ENCODE results near the gene WDR70.

Gene WDR70

DNA sequence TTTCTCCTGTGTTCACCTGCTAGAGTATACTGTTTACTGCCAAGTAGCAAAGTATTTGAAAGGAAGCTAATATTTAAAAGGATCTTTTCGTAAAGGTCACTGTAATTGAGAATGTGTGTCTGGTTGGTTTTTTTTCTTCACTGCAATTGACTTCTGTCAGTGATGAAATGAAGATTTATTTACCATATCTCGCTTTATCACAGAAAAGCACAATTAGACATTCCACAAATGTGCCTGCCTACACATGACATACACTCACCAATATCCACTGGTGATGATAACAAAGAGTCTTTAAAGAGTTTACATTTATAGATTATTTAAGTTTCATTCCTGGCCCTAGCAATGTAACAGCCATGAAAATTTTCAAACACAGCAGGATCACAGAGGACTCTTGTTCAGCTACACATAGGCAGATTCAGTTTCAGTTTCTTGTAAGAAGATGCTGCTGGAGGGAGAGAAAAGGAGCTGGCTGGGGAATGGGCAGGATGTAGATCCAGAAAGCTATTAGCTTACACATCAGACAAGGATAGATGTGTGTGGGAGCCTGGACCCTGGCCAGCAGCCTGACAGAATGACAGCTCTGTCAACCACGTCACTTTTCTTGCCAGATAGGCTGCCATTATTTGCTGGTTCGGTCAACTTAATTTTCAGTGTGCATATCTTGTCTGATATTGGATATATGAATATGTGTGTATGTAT lies 356.7 kb downstream of the WDR70 start:
- H3K9me3 ChIP-seq (ENCODE audit: low read length): no peaks in the 10 kb centered on the region
- H3K4me3 ChIP-seq (ENCODE audit: low read depth in 1 of 2, low read length in 2 of 2): no peak overlapping the region
- H3K27me3 ChIP-seq (ENCODE audit: control insufficient read depth in 1 of 2, insufficient read depth in 2 of 2, low read length in 2 of 2): no peaks in the 10 kb centered on the region
- H3K27ac ChIP-seq (ENCODE audit: low read depth, low read length): no peak overlapping the region
- H3K9ac ChIP-seq (ENCODE audit: low read length): no peak overlapping the region
- no peaks in the 10 kb centered on the region for H3K36me3 ChIP-seq (ENCODE audit: insufficient read depth, low read length)
- peaks cover 15% of the 10 kb centered on the region for H3K4me1 ChIP-seq (ENCODE audit: insufficient read depth, low read length)

DNA sequence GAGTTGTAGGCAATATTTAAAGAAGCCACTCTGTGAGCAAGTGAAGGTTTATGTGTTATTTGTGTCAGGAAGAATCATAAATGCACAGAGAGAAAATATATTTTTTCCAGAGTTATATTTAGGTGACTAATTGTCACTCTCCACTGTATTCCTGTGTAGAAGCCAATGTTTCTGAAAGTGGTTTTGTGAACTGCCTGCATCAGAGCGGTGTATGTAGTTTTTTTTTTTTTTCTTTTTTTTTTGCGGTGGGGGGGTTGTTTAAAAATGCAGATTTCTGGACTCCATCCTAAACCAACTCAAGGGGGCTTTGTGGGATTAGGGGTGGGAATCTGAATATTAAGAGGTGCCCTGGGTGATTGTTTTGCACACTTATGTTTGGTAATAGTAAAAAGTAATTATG lies 357.3 kb downstream of the WDR70 start:
- H3K27me3 ChIP-seq (ENCODE audit: control insufficient read depth in 1 of 2, insufficient read depth in 2 of 2, low read length in 2 of 2): no peaks in the 10 kb centered on the region
- peaks cover 15% of the 10 kb centered on the region for H3K4me1 ChIP-seq (ENCODE audit: insufficient read depth, low read length)
- no peaks in the 10 kb centered on the region for H3K9me3 ChIP-seq (ENCODE audit: low read length)
- H3K36me3 ChIP-seq (ENCODE audit: insufficient read depth, low read length): no peaks in the 10 kb centered on the region
- H3K27ac ChIP-seq (ENCODE audit: low read depth, low read length): no peak overlapping the region
- no peak overlapping the region for H3K4me3 ChIP-seq (ENCODE audit: low read depth in 1 of 2, low read length in 2 of 2)
- no peak overlapping the region for H3K9ac ChIP-seq (ENCODE audit: low read length)

GRCh38 chr5:37737326-37738056 lies 358.4 kb downstream of the WDR70 start:
- Histone ChIP-seq H3K4me3 (ENCODE audit: low read depth in 1 of 2, low read length in 2 of 2) (no peak overlapping the region), H3K27me3 (ENCODE audit: control insufficient read depth in 1 of 2, insufficient read depth in 2 of 2, low read length in 2 of 2) (no peaks in the 10 kb centered on the region), H3K4me1 (ENCODE audit: insufficient read depth, low read length) (peaks cover 15% of the 10 kb centered on the region), H3K9me3 (ENCODE audit: low read length) (no peaks in the 10 kb centered on the region), H3K36me3 (ENCODE audit: insufficient read depth, low read length) (no peaks in the 10 kb centered on the region), H3K9ac (ENCODE audit: low read length) (no peak overlapping the region), H3K27ac (ENCODE audit: low read depth, low read length) (no peak overlapping the region)

- H3K36me3 ChIP-seq (ENCODE audit: insufficient read depth, low read length): no peaks in the 10 kb centered on the region
- no peaks in the 10 kb centered on the region for H3K27me3 ChIP-seq (ENCODE audit: control insufficient read depth in 1 of 2, insufficient read depth in 2 of 2, low read length in 2 of 2)
- H3K27ac ChIP-seq (ENCODE audit: low read depth, low read length): no peak overlapping the region
- no peak overlapping the region for H3K9ac ChIP-seq (ENCODE audit: low read length)
- no peak overlapping the region for H3K4me3 ChIP-seq (ENCODE audit: low read depth in 1 of 2, low read length in 2 of 2)
- peaks cover 15% of the 10 kb centered on the region for H3K4me1 ChIP-seq (ENCODE audit: insufficient read depth, low read length)
- H3K9me3 ChIP-seq (ENCODE audit: low read length): no peaks in the 10 kb centered on the region
Observed at GRCh38 chr5:37738057-37738691, 359.1 kb downstream of the WDR70 start.

GRCh38 chr5:37738865-37739488 lies 359.9 kb downstream of the WDR70 start:
- H3K27ac ChIP-seq (ENCODE audit: low read depth, low read length): no peak overlapping the region
- no peaks in the 10 kb centered on the region for H3K27me3 ChIP-seq (ENCODE audit: control insufficient read depth in 1 of 2, insufficient read depth in 2 of 2, low read length in 2 of 2)
- H3K36me3 ChIP-seq (ENCODE audit: insufficient read depth, low read length): peaks cover under 1% of the 10 kb centered on the region
- peaks cover 15% of the 10 kb centered on the region for H3K4me1 ChIP-seq (ENCODE audit: insufficient read depth, low read length)
- no peak overlapping the region for H3K4me3 ChIP-seq (ENCODE audit: low read depth in 1 of 2, low read length in 2 of 2)
- H3K9ac ChIP-seq (ENCODE audit: low read length): no peak overlapping the region
- H3K9me3 ChIP-seq (ENCODE audit: low read length): no peaks in the 10 kb centered on the region

DNA sequence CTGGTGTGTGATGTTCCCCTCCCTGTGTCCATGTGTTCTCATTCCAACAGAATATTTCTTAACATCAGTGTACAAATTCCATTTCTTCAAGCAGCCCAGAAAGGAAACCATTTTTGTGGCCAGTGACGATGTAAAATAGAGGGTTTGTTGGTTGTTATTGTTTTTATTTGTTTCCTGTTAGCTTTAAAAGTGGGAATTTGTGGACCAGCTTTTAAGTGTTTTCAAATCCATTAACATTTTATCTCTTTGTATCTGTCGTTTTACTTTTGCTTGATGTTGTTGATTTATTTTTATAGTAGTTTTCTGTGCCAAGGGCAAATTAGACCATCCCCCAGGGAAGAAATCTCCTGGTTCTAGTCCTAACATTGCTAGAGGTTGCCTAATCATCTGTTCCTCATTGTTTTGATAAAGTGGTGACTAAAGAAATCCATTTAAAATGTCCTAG lies 360.7 kb downstream of the WDR70 start:
- peaks cover 15% of the 10 kb centered on the region for H3K4me1 ChIP-seq (ENCODE audit: insufficient read depth, low read length)
- H3K27ac ChIP-seq (ENCODE audit: low read depth, low read length): no peak overlapping the region
- no peak overlapping the region for H3K9ac ChIP-seq (ENCODE audit: low read length)
- H3K4me3 ChIP-seq (ENCODE audit: low read depth in 1 of 2, low read length in 2 of 2): no peak overlapping the region
- H3K27me3 ChIP-seq (ENCODE audit: control insufficient read depth in 1 of 2, insufficient read depth in 2 of 2, low read length in 2 of 2): no peaks in the 10 kb centered on the region
- H3K9me3 ChIP-seq (ENCODE audit: low read length): no peaks in the 10 kb centered on the region
- H3K36me3 ChIP-seq (ENCODE audit: insufficient read depth, low read length): peaks cover 4% of the 10 kb centered on the region

- H3K4me3 ChIP-seq (ENCODE audit: low read depth in 1 of 2, low read length in 2 of 2): no peak overlapping the region
- H3K4me1 ChIP-seq (ENCODE audit: insufficient read depth, low read length): peaks cover 13% of the 10 kb centered on the region
- H3K9me3 ChIP-seq (ENCODE audit: low read length): no peaks in the 10 kb centered on the region
- no peaks in the 10 kb centered on the region for H3K27me3 ChIP-seq (ENCODE audit: control insufficient read depth in 1 of 2, insufficient read depth in 2 of 2, low read length in 2 of 2)
- H3K9ac ChIP-seq (ENCODE audit: low read length): no peak overlapping the region
- no peak overlapping the region for H3K27ac ChIP-seq (ENCODE audit: low read depth, low read length)
- peaks cover 4% of the 10 kb centered on the region for H3K36me3 ChIP-seq (ENCODE audit: insufficient read depth, low read length)
Observed at GRCh38 chr5:37740331-37741066, 361.4 kb downstream of the WDR70 start.

DNA sequence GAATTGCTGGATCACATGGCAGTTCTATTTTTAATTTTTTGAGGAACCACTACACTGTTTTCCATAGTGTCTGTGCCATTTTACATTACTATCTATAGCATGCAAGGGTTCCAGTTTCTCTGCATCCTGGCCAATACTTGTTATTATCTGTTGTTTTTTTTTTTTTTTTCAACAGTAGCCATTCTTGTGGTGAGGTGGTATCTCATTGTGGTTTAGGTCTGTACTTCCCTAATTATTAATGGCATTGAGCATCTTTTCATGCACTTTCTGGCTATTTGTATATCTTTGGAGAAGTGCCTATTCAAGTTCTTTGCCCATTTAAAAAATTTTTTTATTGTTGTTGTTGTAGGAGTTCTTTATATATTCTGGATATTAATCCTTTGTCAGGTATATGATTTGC lies 363.0 kb downstream of the WDR70 start:
- H3K9me3 ChIP-seq (ENCODE audit: low read length): no peaks in the 10 kb centered on the region
- H3K27ac ChIP-seq (ENCODE audit: low read depth, low read length): no peak overlapping the region
- no peaks in the 10 kb centered on the region for H3K27me3 ChIP-seq (ENCODE audit: control insufficient read depth in 1 of 2, insufficient read depth in 2 of 2, low read length in 2 of 2)
- H3K9ac ChIP-seq (ENCODE audit: low read length): no peak overlapping the region
- peaks cover 6% of the 10 kb centered on the region for H3K4me1 ChIP-seq (ENCODE audit: insufficient read depth, low read length)
- H3K36me3 ChIP-seq (ENCODE audit: insufficient read depth, low read length): peaks cover 4% of the 10 kb centered on the region
- H3K4me3 ChIP-seq (ENCODE audit: low read depth in 1 of 2, low read length in 2 of 2): no peak overlapping the region

GRCh38 chr5:37751227-37751626 lies 372.1 kb downstream of the WDR70 start:
- Histone ChIP-seq H3K9me3 (ENCODE audit: low read length) (no peaks in the 10 kb centered on the region), H3K4me1 (ENCODE audit: insufficient read depth, low read length) (no peaks in the 10 kb centered on the region), H3K36me3 (ENCODE audit: insufficient read depth, low read length) (peaks cover 5% of the 10 kb centered on the region), H3K9ac (ENCODE audit: low read length) (no peak overlapping the region), H3K27me3 (ENCODE audit: control insufficient read depth in 1 of 2, insufficient read depth in 2 of 2, low read length in 2 of 2) (no peaks in the 10 kb centered on the region), H3K27ac (ENCODE audit: low read depth, low read length) (no peak overlapping the region), H3K4me3 (ENCODE audit: low read depth in 1 of 2, low read length in 2 of 2) (no peak overlapping the region)

GRCh38 chr5:37754976-37755375 lies 375.9 kb downstream of the WDR70 start:
- no peaks in the 10 kb centered on the region for H3K4me1 ChIP-seq (ENCODE audit: insufficient read depth, low read length)
- no peaks in the 10 kb centered on the region for H3K27me3 ChIP-seq (ENCODE audit: control insufficient read depth in 1 of 2, insufficient read depth in 2 of 2, low read length in 2 of 2)
- H3K9me3 ChIP-seq (ENCODE audit: low read length): no peaks in the 10 kb centered on the region

DNA sequence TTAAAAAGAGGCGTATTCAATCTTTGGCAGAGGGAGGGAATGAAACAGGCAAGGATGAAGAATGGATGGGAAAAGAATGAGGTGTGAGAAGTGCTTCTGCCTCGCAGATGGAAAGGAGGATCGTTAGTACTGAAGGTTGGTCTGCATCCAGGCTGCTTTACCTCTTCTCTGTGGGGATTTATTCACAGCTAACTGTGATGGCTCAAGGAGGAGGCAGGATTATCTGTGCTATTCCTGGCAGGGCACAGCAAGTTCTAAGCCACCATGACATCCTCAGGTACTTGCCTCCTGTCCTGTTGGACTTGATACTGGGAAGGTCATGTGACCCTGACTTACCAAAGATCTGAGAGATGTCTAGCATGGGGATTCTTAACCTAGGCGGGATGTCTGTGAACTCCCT lies 376.5 kb downstream of the WDR70 start:
- Histone ChIP-seq H3K4me3 (ENCODE audit: low read depth in 1 of 2, low read length in 2 of 2) (no peak overlapping the region), H3K27ac (ENCODE audit: low read depth, low read length) (no peak overlapping the region)

More at GRCh38 chr5:37754976-37755375, 375.9 kb downstream of the WDR70 start:
- no peak overlapping the region for H3K4me3 ChIP-seq (ENCODE audit: low read depth in 1 of 2, low read length in 2 of 2)
- H3K27ac ChIP-seq (ENCODE audit: low read depth, low read length): no peak overlapping the region
- peaks cover 5% of the 10 kb centered on the region for H3K36me3 ChIP-seq (ENCODE audit: insufficient read depth, low read length)
- no peak overlapping the region for H3K9ac ChIP-seq (ENCODE audit: low read length)

More for the DNA sequence above, 376.5 kb downstream of the WDR70 start:
- Histone ChIP-seq H3K4me1 (ENCODE audit: insufficient read depth, low read length) (no peaks in the 10 kb centered on the region), H3K36me3 (ENCODE audit: insufficient read depth, low read length) (peaks cover 5% of the 10 kb centered on the region), H3K9ac (ENCODE audit: low read length) (no peak overlapping the region), H3K27me3 (ENCODE audit: control insufficient read depth in 1 of 2, insufficient read depth in 2 of 2, low read length in 2 of 2) (no peaks in the 10 kb centered on the region), H3K9me3 (ENCODE audit: low read length) (no peaks in the 10 kb centered on the region)
